ENCODE data around the gene SZRD1.

Gene SZRD1

DNA sequence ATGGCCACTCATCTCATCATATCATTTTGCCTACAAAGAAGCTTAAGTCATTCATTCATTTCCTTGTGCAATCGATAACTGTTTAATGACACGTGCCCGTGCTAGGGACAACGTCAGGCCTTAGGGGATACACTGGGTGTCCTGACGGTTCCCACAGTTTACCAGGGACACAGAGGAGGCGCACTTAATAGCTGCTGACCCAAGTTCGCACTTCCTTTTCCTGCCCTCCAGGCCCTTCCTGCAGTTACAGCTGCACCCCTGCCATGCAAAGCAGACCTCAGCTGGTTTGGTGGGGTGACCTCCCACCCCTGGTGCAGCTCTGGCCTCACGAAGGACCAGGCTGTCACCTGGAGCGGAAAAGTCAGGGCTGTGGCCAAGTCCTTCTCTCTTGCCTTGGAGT lies 66.0 kb downstream of the SZRD1 start:
- Histone ChIP-seq H3K4me1 (ENCODE audit: insufficient read depth, insufficient read length) (peaks cover 5% of the 10 kb centered on the region), H3K36me3 (ENCODE audit: insufficient read depth, insufficient read length, low read length) (no peaks in the 10 kb centered on the region), H3K4me3 (ENCODE audit: insufficient read length, low read depth) (no peak overlapping the region), H3K27me3 (ENCODE audit: insufficient read depth, insufficient read length) (no peaks in the 10 kb centered on the region), H3K9ac (ENCODE audit: insufficient read length, low read depth) (no peak overlapping the region), H3K9me3 (ENCODE audit: insufficient read depth, low read length) (no peaks in the 10 kb centered on the region)
- no peak for DNase-seq (ENCODE audit: low read depth, low spot score)
- TF ChIP-seq YY1 (IDR thresholded peaks at IDR 0.05; ENCODE audit: insufficient read depth, insufficient read length) (no peak), ZNF274 (IDR thresholded peaks at IDR 0.05; ENCODE audit: low read depth, low read length) (no peak), SUZ12 (IDR thresholded peaks at IDR 0.05; ENCODE audit: extremely low read depth, insufficient read depth, insufficient read length) (no peak)

GRCh38 chr1:16434007-16434406 lies 67.0 kb downstream of the SZRD1 start:
- Histone ChIP-seq H3K9me3 (ENCODE audit: insufficient read depth, low read length) (no peaks in the 10 kb centered on the region), H3K27me3 (ENCODE audit: insufficient read depth, insufficient read length) (no peaks in the 10 kb centered on the region), H3K4me3 (ENCODE audit: insufficient read length, low read depth) (no peak overlapping the region), H3K4me1 (ENCODE audit: insufficient read depth, insufficient read length) (peaks cover 5% of the 10 kb centered on the region), H3K9ac (ENCODE audit: insufficient read length, low read depth) (no peak overlapping the region), H3K36me3 (ENCODE audit: insufficient read depth, insufficient read length, low read length) (no peaks in the 10 kb centered on the region)
- no peak for DNase-seq (ENCODE audit: low read depth, low spot score)
- TF ChIP-seq ZNF274 (IDR thresholded peaks at IDR 0.05; ENCODE audit: low read depth, low read length), result no peak
- no peak for TF ChIP-seq YY1 (IDR thresholded peaks at IDR 0.05; ENCODE audit: insufficient read depth, insufficient read length)
- TF ChIP-seq SUZ12 (IDR thresholded peaks at IDR 0.05; ENCODE audit: extremely low read depth, insufficient read depth, insufficient read length), result no peak

DNA sequence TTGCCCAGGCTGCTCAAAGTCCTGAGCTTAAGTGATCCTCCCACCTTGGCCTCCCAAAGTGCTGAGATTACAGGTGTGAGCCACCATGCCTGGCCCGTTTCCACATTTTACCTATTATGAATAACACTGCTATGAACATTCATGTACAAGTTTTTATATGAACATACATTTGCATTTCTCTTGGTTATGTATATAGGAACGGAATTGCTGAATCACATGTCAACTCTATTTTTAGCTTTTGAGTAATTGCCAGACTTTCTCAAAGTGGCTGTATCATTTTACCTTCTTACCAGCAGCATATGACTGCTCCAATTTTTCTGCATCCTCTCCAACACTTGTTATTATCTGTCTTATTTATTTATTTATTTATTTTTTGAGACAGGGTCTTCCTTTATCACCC lies 67.5 kb downstream of the SZRD1 start:
- Histone ChIP-seq H3K4me1 (ENCODE audit: insufficient read depth, insufficient read length) (peaks cover 5% of the 10 kb centered on the region), H3K9me3 (ENCODE audit: insufficient read depth, low read length) (no peaks in the 10 kb centered on the region), H3K36me3 (ENCODE audit: insufficient read depth, insufficient read length, low read length) (no peaks in the 10 kb centered on the region), H3K9ac (ENCODE audit: insufficient read length, low read depth) (no peak overlapping the region), H3K27me3 (ENCODE audit: insufficient read depth, insufficient read length) (no peaks in the 10 kb centered on the region), H3K4me3 (ENCODE audit: insufficient read length, low read depth) (no peak overlapping the region)
- DNase-seq (ENCODE audit: low read depth, low spot score), result no peak
- no peak for TF ChIP-seq SUZ12 (IDR thresholded peaks at IDR 0.05; ENCODE audit: extremely low read depth, insufficient read depth, insufficient read length)

DNA sequence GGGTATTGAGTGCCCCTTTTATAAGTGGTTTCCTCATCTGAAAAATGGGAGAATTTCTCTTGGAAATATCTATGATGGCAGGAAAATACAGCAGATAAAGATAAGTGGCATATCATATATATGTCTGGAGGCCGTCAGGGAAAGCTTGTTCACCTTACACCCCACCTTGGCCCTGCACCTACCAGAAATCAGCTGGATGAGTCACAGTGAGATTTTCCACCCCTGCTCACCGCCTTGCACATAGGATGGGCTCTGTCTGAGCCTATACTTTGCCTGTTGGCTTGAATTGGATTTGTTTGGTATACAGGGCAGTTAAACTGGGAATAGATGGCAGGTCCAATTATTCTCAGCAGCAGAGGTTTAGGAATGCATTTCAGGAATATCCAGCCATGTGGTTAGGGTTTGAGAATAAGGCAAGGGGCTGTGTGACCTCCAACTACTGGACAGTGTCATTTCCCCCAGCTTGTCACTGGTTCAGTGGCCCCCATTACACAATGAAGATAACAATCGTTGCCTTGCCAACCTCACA lies 70.0 kb downstream of the SZRD1 start, which contains the start of gene SPATA21:
Gene SPATA21 (minus strand): TSS at position 479 of the 529 bp plus-strand sequence. CDS start 6,053 bp downstream, outside the sequence.
- no peak for DNase-seq (ENCODE audit: low read depth, low spot score)
- no peaks in the 10 kb centered on the region for H3K27me3 ChIP-seq (ENCODE audit: insufficient read depth, insufficient read length)
- no peak for TF ChIP-seq ZNF274 (IDR thresholded peaks at IDR 0.05; ENCODE audit: low read depth, low read length)
- TF ChIP-seq SUZ12 (IDR thresholded peaks at IDR 0.05; ENCODE audit: extremely low read depth, insufficient read depth, insufficient read length), result no peak
- TF ChIP-seq YY1 (IDR thresholded peaks at IDR 0.05; ENCODE audit: insufficient read depth, insufficient read length), result no peak
- no peak within 1 kb of the TSS for H3K9ac ChIP-seq (ENCODE audit: insufficient read length, low read depth)
- H3K9me3 ChIP-seq (ENCODE audit: insufficient read depth, low read length), result no peaks in the 10 kb centered on the region
- H3K4me1 ChIP-seq (ENCODE audit: insufficient read depth, insufficient read length), result peaks cover 5% of the 10 kb centered on the region
- H3K36me3 ChIP-seq (ENCODE audit: insufficient read depth, insufficient read length, low read length), result peaks cover 5% of the 10 kb centered on the region
- no peak within 1 kb of the TSS for H3K4me3 ChIP-seq (ENCODE audit: insufficient read length, low read depth)

DNA sequence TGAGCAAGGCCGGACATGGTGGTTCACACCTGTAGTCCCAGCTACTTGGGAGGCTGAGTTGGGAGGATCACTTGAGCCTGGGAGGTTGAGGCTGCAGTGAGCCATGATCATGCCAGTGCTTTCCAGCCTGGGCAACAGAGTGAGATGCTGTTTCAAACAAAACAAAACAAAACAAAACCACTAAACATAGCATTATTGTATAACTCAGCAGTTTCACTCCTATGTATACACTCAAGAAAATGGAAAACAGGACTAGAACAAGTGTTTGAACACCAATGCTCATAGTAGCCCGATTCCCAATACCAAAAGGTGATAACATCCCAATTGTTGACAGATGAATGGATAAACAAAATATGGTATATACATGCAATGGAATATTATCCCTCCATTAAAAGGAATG lies 71.5 kb downstream of the SZRD1 start:
- H3K4me3 ChIP-seq (ENCODE audit: insufficient read length, low read depth), result no peak overlapping the region
- TF ChIP-seq SUZ12 (IDR thresholded peaks at IDR 0.05; ENCODE audit: extremely low read depth, insufficient read depth, insufficient read length), result no peak
- TF ChIP-seq ZNF274 (IDR thresholded peaks at IDR 0.05; ENCODE audit: low read depth, low read length), result no peak
- no peak for TF ChIP-seq YY1 (IDR thresholded peaks at IDR 0.05; ENCODE audit: insufficient read depth, insufficient read length)
- H3K36me3 ChIP-seq (ENCODE audit: insufficient read depth, insufficient read length, low read length), result peaks cover 21% of the 10 kb centered on the region
- no peaks in the 10 kb centered on the region for H3K27me3 ChIP-seq (ENCODE audit: insufficient read depth, insufficient read length)
- H3K4me1 ChIP-seq (ENCODE audit: insufficient read depth, insufficient read length), result no peaks in the 10 kb centered on the region
- no peaks in the 10 kb centered on the region for H3K9me3 ChIP-seq (ENCODE audit: insufficient read depth, low read length)
- DNase-seq (ENCODE audit: low read depth, low spot score), result no peak
- H3K9ac ChIP-seq (ENCODE audit: insufficient read length, low read depth), result no peak overlapping the region

- Histone ChIP-seq H3K4me1 (ENCODE audit: insufficient read depth, insufficient read length) (no peaks in the 10 kb centered on the region), H3K9ac (ENCODE audit: insufficient read length, low read depth) (no peak overlapping the region)
- no peak for TF ChIP-seq ZNF274 (IDR thresholded peaks at IDR 0.05; ENCODE audit: low read depth, low read length)
- TF ChIP-seq YY1 (IDR thresholded peaks at IDR 0.05; ENCODE audit: insufficient read depth, insufficient read length), result no peak
- TF ChIP-seq SUZ12 (IDR thresholded peaks at IDR 0.05; ENCODE audit: extremely low read depth, insufficient read depth, insufficient read length), result no peak
These were observed 71.9 kb downstream of the SZRD1 start for GRCh38 chr1:16438924-16439323.

DNA sequence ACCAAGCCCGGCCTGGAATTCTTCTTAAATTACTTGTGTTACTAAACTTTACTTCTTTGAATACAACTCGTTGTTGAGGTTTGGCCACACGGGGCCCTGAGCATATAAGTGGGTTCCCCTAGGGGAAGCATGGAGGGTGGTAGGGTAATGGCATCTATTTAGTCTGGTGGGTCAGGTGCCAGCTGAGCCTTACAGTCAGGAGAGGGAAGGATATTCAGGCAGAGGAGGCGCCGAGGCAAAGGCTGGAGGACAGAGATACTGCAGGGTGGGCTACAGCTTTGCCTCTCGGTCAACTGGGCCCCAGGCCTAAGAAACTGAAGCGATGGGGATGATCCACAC lies 73.1 kb downstream of the SZRD1 start:
- Histone ChIP-seq H3K27me3 (ENCODE audit: insufficient read depth, insufficient read length) (no peaks in the 10 kb centered on the region), H3K9ac (ENCODE audit: insufficient read length, low read depth) (peak overlapping the region; percentile 75), H3K9me3 (ENCODE audit: insufficient read depth, low read length) (no peaks in the 10 kb centered on the region)

More at GRCh38 chr1:16438924-16439323, 71.9 kb downstream of the SZRD1 start:
- H3K9me3 ChIP-seq (ENCODE audit: insufficient read depth, low read length), result no peaks in the 10 kb centered on the region
- no peak overlapping the region for H3K4me3 ChIP-seq (ENCODE audit: insufficient read length, low read depth)
- H3K27me3 ChIP-seq (ENCODE audit: insufficient read depth, insufficient read length), result no peaks in the 10 kb centered on the region
- H3K36me3 ChIP-seq (ENCODE audit: insufficient read depth, insufficient read length, low read length), result peaks cover 25% of the 10 kb centered on the region
- DNase-seq (ENCODE audit: low read depth, low spot score), result no peak

More for the DNA sequence above, 73.1 kb downstream of the SZRD1 start:
- TF ChIP-seq ZNF274 (IDR thresholded peaks at IDR 0.05; ENCODE audit: low read depth, low read length), result no peak
- TF ChIP-seq YY1 (IDR thresholded peaks at IDR 0.05; ENCODE audit: insufficient read depth, insufficient read length), result no peak
- TF ChIP-seq SUZ12 (IDR thresholded peaks at IDR 0.05; ENCODE audit: extremely low read depth, insufficient read depth, insufficient read length), result no peak
- DNase-seq (ENCODE audit: low read depth, low spot score), result no peak
- H3K4me1 ChIP-seq (ENCODE audit: insufficient read depth, insufficient read length), result no peaks in the 10 kb centered on the region
- H3K36me3 ChIP-seq (ENCODE audit: insufficient read depth, insufficient read length, low read length), result peaks cover 35% of the 10 kb centered on the region
- H3K4me3 ChIP-seq (ENCODE audit: insufficient read length, low read depth), result peak overlapping the region; percentile 93

Measured in NT2/D1 (cell line).